ENCODE measurements around the gene TCL1B. TPM values are rescaled to one million over a fixed set of nuclear protein-coding genes. Genes with fewer than 3 reads are reported as not detected.

The TCL1B gene
- total and polyA plus RNA-seq, 2 experiments from 2014 or later = not detected

- Histone ChIP-seq H3K9me2 (ENCODE audit: insufficient read depth) (no peaks in the 10 kb centered on the region), H3K4me3 (no peak overlapping the region), H3K79me2 (ENCODE audit: insufficient read depth) (no peaks in the 10 kb centered on the region), H3F3A (ENCODE audit: insufficient read depth) (no peaks in the 10 kb centered on the region), H2AFZ (no peak overlapping the region), H3K9me3 (ENCODE audit: low read depth) (no peaks in the 10 kb centered on the region), H3K4me1 (ENCODE audit: insufficient read depth) (no peaks in the 10 kb centered on the region), H4K20me1 (ENCODE audit: insufficient read depth) (no peaks in the 10 kb centered on the region), H3K9ac (no peak overlapping the region), H3K27me3 (replicated peaks; ENCODE audit: insufficient read depth) (no peaks in the 10 kb centered on the region; the same call in 1 of the 2 replicates), H3K36me3 (ENCODE audit: low read depth) (no peaks in the 10 kb centered on the region), H3K4me2 (ENCODE audit: unreplicated experiment) (no peak overlapping the region), H3K27ac (no peak overlapping the region)
- no peak for DNase-seq
- in situ Hi-C loops (cut with MboI) = no loop called here
- 52 to 57% methylated on average over 10 of the region's 10 CpGs for WGBS, 2 experiments (ENCODE audit: low coverage in 1 of 2, low lambda C conversion rate in 2 of 2, missing lambda C conversion rate in 2 of 2)
- TF ChIP-seq EZH2 (IDR thresholded peaks at IDR 0.05; ENCODE audit: insufficient read depth, poor library complexity, severe bottlenecking) (no peak), EZH2phosphoT487 (IDR thresholded peaks at IDR 0.05; ENCODE audit: insufficient read depth, low read depth) (no peak)
These were observed 17.9 kb upstream of the TCL1B start for GRCh38 chr14:95668235-95668772.

- Histone ChIP-seq H3K27me3 (replicated peaks; ENCODE audit: insufficient read depth) (no peaks in the 10 kb centered on the region), H3K9ac (no peak overlapping the region), H3K79me2 (ENCODE audit: insufficient read depth) (no peaks in the 10 kb centered on the region), H3K4me3 (no peak overlapping the region), H3K4me1 (ENCODE audit: insufficient read depth) (no peaks in the 10 kb centered on the region), H4K20me1 (ENCODE audit: insufficient read depth) (no peaks in the 10 kb centered on the region), H3K27ac (no peak overlapping the region), H2AFZ (no peak overlapping the region), H3K4me2 (ENCODE audit: unreplicated experiment) (no peak overlapping the region), H3K9me3 (ENCODE audit: low read depth) (no peaks in the 10 kb centered on the region), H3K9me2 (ENCODE audit: insufficient read depth) (no peaks in the 10 kb centered on the region), H3F3A (ENCODE audit: insufficient read depth) (no peaks in the 10 kb centered on the region), H3K36me3 (ENCODE audit: low read depth) (no peaks in the 10 kb centered on the region)
- no peak for DNase-seq
- WGBS, 2 experiments (ENCODE audit: low coverage in 1 of 2, low lambda C conversion rate in 2 of 2, missing lambda C conversion rate in 2 of 2) = 27 to 40% methylated on average over 4 of the region's 4 CpGs
- TF ChIP-seq EZH2phosphoT487 (IDR thresholded peaks at IDR 0.05; ENCODE audit: insufficient read depth, low read depth) (no peak), EZH2 (IDR thresholded peaks at IDR 0.05; ENCODE audit: insufficient read depth, poor library complexity, severe bottlenecking) (no peak)
- in situ Hi-C loops (cut with MboI) = no loop called here
These were observed 11.6 kb upstream of the TCL1B start for GRCh38 chr14:95674613-95675012.

- Histone ChIP-seq H3K9ac (no peak overlapping the region), H3K27me3 (replicated peaks; ENCODE audit: insufficient read depth) (no peaks in the 10 kb centered on the region), H4K20me1 (ENCODE audit: insufficient read depth) (no peaks in the 10 kb centered on the region), H3F3A (ENCODE audit: insufficient read depth) (no peaks in the 10 kb centered on the region), H3K4me1 (ENCODE audit: insufficient read depth) (no peaks in the 10 kb centered on the region), H2AFZ (no peak overlapping the region), H3K79me2 (ENCODE audit: insufficient read depth) (no peaks in the 10 kb centered on the region), H3K4me2 (ENCODE audit: unreplicated experiment) (no peak overlapping the region), H3K36me3 (ENCODE audit: low read depth) (no peaks in the 10 kb centered on the region), H3K9me2 (ENCODE audit: insufficient read depth) (no peaks in the 10 kb centered on the region), H3K9me3 (ENCODE audit: low read depth) (no peaks in the 10 kb centered on the region), H3K4me3 (no peak overlapping the region), H3K27ac (no peak overlapping the region)
- WGBS, 2 experiments (ENCODE audit: low coverage in 1 of 2, low lambda C conversion rate in 2 of 2, missing lambda C conversion rate in 2 of 2) = 44 to 47% methylated on average over 4 of the region's 4 CpGs
- TF ChIP-seq EZH2phosphoT487 (IDR thresholded peaks at IDR 0.05; ENCODE audit: insufficient read depth, low read depth) (no peak), EZH2 (IDR thresholded peaks at IDR 0.05; ENCODE audit: insufficient read depth, poor library complexity, severe bottlenecking) (no peak)
- no peak for DNase-seq
- in situ Hi-C loops (cut with MboI) = no loop called here
These were observed 10.7 kb upstream of the TCL1B start for GRCh38 chr14:95675486-95675885.

GRCh38 chr14:95677179-95677835, 8.9 kb upstream of the TCL1B start:
- Histone ChIP-seq H3K27me3 (replicated peaks; ENCODE audit: insufficient read depth) (no peaks in the 10 kb centered on the region), H2AFZ (no peak overlapping the region), H3K79me2 (ENCODE audit: insufficient read depth) (no peaks in the 10 kb centered on the region), H3K4me2 (ENCODE audit: unreplicated experiment) (no peak overlapping the region), H4K20me1 (ENCODE audit: insufficient read depth) (no peaks in the 10 kb centered on the region), H3F3A (ENCODE audit: insufficient read depth) (no peaks in the 10 kb centered on the region), H3K36me3 (ENCODE audit: low read depth) (no peaks in the 10 kb centered on the region), H3K9ac (no peak overlapping the region), H3K27ac (no peak overlapping the region), H3K4me1 (ENCODE audit: insufficient read depth) (no peaks in the 10 kb centered on the region), H3K9me2 (ENCODE audit: insufficient read depth) (no peaks in the 10 kb centered on the region), H3K9me3 (ENCODE audit: low read depth) (no peaks in the 10 kb centered on the region), H3K4me3 (no peak overlapping the region)
- TF ChIP-seq EZH2 (IDR thresholded peaks at IDR 0.05; ENCODE audit: insufficient read depth, poor library complexity, severe bottlenecking) (no peak), EZH2phosphoT487 (IDR thresholded peaks at IDR 0.05; ENCODE audit: insufficient read depth, low read depth) (no peak)
- 51 to 53% methylated on average over 4 of the region's 4 CpGs for WGBS, 2 experiments (ENCODE audit: low coverage in 1 of 2, low lambda C conversion rate in 2 of 2, missing lambda C conversion rate in 2 of 2)
- in situ Hi-C loops (cut with MboI) = no loop called here
- DNase-seq = no peak
